GM21528 (cell line): ENCODE data around the gene PCSK2.

Experiments
- ATAC-seq: cut with Tn5 transposase; IDR thresholded peaks from one replicate; pipeline ENCODE4 v1.9.1; 2021; ENCODE audit warnings: mild to moderate bottlenecking, moderate library complexity; ENCODE audit not compliant: unreplicated experiment, low FRiP score

The PCSK2 gene

DNA sequence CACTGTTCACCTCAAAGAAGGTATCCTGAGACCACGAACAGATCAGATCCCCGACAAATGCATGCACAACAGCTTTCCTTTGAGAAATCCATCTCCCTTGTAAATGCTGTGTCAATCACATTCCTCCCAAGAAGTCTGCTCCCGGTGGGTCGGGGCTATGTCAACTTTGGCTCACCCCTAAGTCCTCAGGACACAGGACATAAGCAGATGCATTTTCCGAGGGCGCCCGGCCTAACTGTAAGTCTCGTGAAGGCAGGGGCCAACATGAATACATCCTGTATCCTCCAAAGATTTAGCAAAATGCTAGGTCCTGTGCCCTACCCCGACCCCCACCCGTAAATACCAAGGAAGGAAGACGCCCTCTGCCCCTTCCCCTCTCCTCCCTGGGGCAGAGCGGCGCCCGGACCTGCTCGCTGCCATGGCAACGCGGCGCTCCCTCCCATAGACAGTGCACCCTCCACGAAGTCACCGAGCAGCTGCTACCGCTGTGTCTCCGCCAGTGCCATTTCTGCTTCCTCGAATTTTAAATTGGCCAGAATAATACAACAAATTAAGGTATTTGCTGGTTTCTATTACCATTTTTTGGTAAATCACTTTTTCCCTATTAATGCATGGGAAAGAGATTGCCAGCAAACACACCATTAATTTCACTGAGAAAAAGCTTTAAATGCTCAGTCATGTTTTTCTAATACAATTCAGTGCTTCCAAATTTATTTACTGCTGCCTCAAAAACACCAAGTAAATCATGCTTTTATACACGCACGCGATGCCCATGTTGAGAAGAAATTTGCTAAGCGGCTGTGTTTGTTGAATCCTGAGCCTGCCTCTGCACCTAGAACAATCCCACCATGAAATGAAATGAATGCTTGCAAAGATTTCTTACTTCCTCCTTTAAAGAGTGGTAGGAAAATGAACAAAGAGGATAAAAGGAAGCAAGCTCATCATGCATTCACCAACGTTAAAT lies 100.6 kb downstream of the PCSK2 start:
- ATAC-seq = no peak

- no peak for ATAC-seq
Observed at GRCh38 chr20:17334932-17335331, 108.1 kb downstream of the PCSK2 start.

DNA sequence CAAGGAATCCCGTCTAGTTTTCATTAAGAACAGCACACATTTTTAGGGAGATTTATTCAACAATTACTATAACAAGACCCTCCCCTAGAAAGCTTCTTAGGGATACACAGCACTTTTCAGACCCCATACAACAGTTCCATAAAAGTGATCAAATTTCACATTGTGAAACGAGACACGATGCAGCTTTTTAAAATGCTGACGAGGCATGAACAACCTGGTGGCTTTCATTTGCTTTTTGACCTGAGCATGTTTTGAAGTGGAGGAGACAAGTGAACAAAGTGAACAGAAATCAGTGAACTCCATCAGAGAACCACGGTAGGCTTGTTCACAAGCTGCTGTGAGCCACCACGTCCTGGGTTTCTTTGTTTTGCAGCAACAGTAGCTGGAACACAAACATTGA lies 112.2 kb downstream of the PCSK2 start:
- ATAC-seq = no peak

GRCh38 chr20:17343091-17343490 lies 116.3 kb downstream of the PCSK2 start:
- no peak for ATAC-seq

DNA sequence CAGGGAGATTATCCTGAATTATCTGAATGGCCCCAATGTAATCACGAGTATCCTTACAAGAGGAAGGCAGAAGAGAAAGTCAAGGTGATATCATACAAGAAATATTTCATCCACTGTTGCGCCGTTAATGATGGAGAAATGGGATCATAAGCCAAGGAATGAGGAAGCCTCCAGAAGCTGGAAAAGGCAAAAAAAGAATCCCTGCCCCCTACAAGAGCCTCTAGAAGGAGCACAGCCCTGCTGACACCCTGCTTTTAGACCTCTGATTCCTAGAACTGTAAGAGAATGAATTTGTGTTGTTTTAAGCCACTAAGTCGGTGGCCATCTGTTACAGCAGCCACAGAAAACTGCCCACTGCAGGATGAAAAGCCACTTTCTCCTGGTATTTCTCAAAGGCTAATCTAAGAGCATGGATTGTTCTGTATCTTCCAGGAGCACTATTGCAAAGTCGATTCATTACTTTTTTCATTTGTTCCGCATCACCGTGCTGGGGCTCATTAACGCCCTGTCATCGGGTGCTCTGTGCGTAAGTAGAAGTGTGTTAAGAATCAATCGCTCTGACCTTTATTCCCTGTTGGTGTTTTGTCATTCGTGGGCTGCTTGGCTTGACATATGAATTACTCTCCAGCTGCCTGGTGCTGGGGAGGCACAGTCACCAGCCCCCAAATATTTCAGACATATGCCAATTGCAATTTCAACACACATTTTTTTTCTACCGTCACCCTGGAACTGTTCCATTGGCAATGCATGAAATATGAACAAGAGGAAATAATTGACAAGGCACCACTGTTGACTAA lies 117.0 kb downstream of the PCSK2 start:
- ATAC-seq = no peak

- ATAC-seq = no peak
Observed at GRCh38 chr20:17344790-17345189, 118.0 kb downstream of the PCSK2 start.

- no peak for ATAC-seq
Observed at GRCh38 chr20:17345321-17345720, 118.5 kb downstream of the PCSK2 start.

GRCh38 chr20:17350321-17350720 lies 123.5 kb downstream of the PCSK2 start:
- no peak for ATAC-seq

DNA sequence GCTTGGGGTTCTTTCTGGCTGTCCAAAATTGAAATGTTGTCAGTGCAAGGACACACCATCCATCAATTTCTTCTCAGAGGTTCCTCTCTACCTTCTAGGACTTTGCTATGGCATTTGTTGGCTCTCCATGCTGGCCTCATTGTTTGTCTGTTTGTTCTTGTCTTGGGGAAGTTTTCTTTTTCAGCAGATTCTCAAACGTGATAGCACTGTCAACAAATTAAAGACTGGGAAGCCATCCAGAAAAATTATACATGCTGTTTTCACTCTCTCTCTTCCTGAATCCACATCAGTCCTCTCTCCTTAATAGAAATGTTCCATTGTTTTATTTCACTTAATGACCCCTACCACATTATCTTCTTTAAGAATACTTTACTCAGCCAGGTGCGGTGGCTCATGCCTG lies 130.4 kb downstream of the PCSK2 start:
- no peak for ATAC-seq

DNA sequence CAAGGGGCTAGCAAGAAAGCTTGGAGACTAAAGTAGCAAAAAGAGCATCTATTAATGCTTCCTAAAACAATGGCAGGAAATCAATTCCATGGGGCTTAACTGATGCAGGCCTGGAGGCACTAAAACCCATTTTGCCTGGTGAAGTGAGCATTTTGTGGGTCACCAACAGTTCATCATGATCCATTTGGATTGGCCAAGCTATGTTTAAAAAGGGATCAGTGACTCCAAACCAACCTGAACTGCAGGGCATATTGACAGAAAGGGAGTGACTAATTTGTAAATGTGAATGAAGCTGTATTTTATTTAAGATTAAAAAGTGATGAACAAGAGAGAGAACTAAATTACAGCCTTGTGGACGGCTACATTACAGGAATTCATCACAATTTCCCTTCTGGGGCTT lies 132.0 kb downstream of the PCSK2 start:
- no peak for ATAC-seq

- ATAC-seq = no peak
Observed at GRCh38 chr20:17364681-17365080, 137.8 kb downstream of the PCSK2 start.

DNA sequence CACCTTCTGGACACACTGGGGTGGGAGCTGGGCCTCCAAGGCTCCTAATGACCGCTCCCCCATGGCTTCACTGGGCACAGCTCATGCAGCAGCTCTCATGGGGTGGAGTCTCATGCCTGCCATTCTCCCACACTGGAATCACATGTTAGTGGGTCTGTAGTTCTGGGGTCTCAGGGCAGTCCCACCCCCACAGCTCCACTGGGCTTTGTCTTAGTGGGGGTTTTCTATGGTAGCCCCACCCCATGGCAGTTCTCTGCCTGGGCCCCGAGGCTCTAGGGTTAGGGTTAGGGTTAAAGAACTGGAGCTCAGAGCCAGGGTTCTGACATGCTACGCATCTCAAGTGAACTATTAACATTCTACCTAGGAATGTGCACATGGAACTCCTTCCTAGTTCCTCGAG lies 139.0 kb downstream of the PCSK2 start:
- ATAC-seq = no peak

- no peak for ATAC-seq
Observed at GRCh38 chr20:17369506-17369905, 142.7 kb downstream of the PCSK2 start.

- no peak for ATAC-seq
Observed at GRCh38 chr20:17372806-17373440, 146.1 kb downstream of the PCSK2 start.

GRCh38 chr20:17374086-17374485 lies 147.2 kb downstream of the PCSK2 start:
- no peak for ATAC-seq

- no peak for ATAC-seq
Observed at GRCh38 chr20:17376031-17376430, 149.2 kb downstream of the PCSK2 start.

GRCh38 chr20:17377231-17377630 lies 150.4 kb downstream of the PCSK2 start:
- no peak for ATAC-seq

DNA sequence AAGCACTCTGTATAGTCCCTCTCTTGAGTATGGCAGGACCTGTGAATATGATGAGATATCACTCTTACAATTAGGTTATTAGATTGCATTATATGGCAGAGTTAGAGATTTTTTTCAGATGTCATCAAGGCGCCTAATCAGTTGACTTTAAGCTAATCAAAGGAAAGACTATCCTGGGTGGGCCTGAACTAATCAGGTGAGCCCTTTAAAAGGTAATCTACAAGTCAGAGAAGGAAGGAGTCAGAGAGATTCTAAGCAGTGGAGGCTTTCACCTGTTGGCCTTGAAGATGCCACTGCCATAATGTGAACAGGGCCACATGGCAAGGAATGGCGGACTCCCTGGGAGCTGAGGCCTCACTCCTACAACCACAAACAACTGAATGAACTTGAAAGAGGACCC lies 152.8 kb downstream of the PCSK2 start:
- no peak for ATAC-seq

- no peak for ATAC-seq
Observed at GRCh38 chr20:17380801-17381200, 154.0 kb downstream of the PCSK2 start.

GRCh38 chr20:17381724-17382123 lies 154.9 kb downstream of the PCSK2 start:
- ATAC-seq = no peak

GRCh38 chr20:17385798-17386197 lies 159.0 kb downstream of the PCSK2 start:
- ATAC-seq = no peak
